Stimulated activated CD8-positive, alpha-beta memory T cell treated with anti-CD3 and anti-CD28 coated beads, Interleukin-15, amount 100 ng/mL, for 4 hours (primary cell): ENCODE measurements around the gene AIDA.

ENCODE experiments used
- DNase-seq, 2 donors: peaks; one replicate each; pipeline ENCODE4 v3.0.0-alpha.2; 2020; ENCODE audit warnings: low read depth in 2 of 2

Gene AIDA

DNA sequence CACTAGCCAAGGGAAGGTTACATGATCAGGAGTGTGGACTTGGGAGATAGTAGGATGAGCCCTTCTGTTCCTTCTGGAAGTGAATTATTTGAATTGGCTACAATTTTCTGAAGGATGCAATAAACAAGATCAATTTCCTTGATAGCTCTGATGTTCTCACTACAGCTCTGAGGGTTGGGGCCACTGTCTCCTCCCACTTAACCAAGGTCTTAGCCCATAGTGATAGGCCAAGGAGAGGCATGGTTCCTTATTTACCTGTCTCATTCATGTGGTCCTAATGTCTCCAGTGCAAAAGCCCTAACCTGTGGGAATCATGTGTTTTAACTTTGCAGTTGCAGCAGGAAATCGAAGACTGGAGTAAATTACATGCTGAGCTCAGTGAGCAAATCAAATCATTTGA is 59.6 kb downstream of the AIDA start:
- no peak for DNase-seq

GRCh38 chr1:222644636-222644980 is 67.7 kb downstream of the AIDA start:
- no peak for DNase-seq

DNA sequence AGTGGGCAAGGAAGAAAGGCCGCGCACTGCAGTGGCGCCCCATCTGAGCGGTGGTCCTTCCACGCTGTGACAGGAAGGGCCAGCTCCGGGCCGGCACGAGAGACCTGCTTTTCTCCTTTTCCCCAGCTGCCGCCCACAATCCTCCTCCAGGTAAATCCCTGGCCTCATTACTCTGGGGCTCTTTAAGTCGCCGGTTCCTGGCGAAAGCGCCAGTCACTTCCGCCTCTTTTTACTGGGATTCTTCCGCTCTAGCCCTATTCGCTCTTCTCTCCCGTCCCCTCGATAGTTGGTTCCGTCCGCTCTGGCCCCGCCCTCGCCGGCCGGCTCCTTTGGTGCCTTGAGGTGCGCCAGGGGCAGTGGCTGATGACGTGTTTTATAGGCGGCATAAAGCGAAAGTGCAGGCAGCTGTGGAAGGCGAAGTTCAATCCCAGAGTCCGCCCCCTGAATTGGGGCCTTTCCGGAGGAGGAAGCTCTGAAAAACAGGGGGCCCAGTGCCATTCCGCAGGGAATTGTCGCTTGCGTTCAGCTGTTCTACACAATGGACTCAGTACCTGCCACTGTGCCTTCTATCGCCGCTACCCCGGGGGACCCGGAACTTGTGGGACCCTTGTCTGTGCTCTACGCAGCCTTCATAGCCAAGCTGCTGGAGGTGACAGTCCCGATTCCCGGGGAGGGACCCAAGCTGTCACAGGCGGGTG is 68.2 kb downstream of the AIDA start:
- DNase-seq, result peak; percentile 93 to 96

DNA sequence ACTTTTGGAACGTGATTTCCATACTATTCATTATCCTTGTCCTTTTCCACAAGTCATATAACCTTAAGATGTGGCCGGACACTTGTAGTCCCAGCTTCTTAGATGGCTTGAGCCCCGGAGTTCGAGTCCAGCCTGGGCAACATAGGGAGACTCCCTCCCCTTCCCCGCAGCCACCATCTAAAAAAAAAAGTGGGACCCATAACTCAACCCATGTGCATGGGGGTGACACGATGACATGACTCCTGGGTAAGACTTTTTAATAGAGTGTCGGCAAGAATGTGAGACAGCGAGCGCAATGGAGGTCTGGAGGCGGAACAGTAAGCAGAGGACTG is 68.7 kb downstream of the AIDA start:
- no peak for DNase-seq

DNA sequence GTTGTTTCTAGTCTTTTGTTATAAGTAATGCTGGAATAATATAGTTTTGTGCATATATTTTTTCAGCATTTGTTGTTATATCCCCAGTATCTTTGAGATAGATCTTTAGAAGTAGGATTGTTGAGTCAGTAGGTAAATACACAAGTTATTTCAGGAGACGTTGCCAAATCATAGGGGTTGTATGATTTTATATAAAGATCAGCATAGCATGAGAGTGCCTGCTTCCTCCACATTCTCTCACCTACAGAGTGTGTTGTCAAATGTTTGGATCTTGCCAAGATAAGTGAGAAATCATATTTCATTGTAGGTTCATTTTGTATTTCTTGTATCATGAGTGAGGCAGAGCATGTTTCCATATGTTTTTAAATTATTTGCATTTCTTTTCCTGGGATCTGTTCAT is 69.8 kb downstream of the AIDA start:
- DNase-seq, result no peak

- DNase-seq, result no peak
Observed at GRCh38 chr1:222641269-222641948, 70.9 kb downstream of the AIDA start.

DNA sequence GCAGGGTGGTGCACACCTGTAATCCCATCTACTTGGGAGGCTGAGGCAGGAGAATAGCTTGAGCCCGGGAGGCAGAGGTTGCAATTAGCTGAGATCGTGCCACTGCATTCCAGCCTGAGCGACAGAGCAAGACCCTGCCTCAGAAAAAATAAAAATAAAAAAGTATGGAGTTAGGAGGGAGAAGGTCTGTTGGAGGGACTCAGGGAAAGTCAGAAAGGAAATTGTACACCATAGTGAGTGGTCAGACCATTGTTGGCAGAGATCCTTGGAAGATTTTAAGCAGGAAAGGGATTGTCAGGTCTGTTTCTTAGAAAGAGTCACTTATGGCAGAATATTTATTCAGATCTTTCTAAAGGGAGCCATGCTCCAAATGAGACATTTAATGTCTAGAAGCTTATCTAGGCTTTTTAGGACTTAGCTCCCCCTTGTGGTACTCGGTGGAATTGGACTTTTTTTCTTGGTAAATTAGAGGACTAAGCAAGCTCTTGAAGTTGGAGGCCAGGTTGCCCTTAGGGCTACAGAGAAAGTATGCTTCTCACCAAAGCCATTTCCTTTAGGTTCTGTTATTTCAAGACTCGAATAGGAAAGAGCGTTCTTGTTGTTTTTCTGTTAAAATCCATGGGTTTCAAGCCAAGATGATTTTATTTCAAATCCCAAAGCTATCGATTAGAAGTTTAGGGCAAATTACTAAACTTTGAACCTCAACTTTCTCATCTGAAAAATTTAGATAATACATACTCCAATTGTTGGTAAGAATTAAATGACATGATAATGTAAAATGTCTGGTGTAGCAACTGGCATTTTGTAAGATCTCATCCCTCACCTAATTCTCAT is 77.9 kb downstream of the AIDA start:
- peak in 1 of 2 donors; percentile 53 for DNase-seq

GRCh38 chr1:222632749-222633148 is 79.5 kb downstream of the AIDA start:
- DNase-seq, result no peak

- DNase-seq, result no peak
Observed at GRCh38 chr1:222631611-222632208, 80.6 kb downstream of the AIDA start.

- DNase-seq, result no peak
Observed at GRCh38 chr1:222629921-222630535, 82.3 kb downstream of the AIDA start.

DNA sequence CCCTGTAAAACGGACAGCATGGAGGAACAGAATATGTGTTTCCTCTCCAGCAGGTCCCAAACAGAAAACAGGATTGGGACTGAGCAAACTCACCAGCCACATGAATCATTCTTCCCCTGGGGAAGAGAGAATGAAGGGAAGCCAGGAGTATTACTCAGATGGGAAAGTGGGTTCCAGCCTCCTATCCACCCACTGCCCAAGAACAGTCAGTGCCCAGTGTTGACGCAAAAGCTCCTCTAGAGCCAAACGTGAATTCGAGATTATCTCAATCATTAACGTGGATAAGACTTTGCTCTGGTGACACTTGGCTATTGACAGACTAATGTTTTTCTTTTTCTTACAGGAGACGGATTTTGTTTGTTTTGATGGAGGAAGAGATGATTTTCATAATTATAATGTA is 85.1 kb downstream of the AIDA start:
- DNase-seq, result no peak

GRCh38 chr1:222624214-222624613 is 88.1 kb downstream of the AIDA start:
- DNase-seq, result no peak

GRCh38 chr1:222623458-222623857 is 88.8 kb downstream of the AIDA start:
- no peak for DNase-seq

- no peak for DNase-seq
Observed at GRCh38 chr1:222622765-222623164, 89.5 kb downstream of the AIDA start.

DNA sequence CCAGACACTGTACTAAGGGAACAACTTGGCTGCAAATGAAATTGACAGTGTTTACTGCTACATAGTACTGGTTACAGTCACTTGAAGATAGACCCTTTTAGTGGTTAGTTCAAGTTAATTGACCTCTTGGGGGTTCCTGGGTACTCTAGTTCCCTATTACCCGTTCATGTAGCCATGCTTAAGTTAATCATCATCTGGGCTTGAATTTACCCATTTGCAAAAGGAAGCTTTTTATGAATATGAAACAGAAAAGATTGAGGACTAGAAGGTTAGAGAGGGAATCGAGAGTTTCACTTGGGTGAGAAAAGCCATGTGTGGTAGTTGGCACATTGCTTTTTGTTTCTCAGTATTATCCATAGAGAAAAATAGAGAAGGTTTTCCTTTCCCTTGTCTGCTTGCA is 91.7 kb downstream of the AIDA start:
- no peak for DNase-seq

GRCh38 chr1:222618880-222619596 is 93.3 kb downstream of the AIDA start:
- no peak for DNase-seq
